K562 (cell line): ENCODE results near the gene TNFSF9. TPM values are rescaled to one million over a fixed set of nuclear protein-coding genes. Genes with fewer than 3 reads are reported as not detected.

ENCODE experiments used
- ATAC-seq: fragments of 200-7000 bp; cut with Tn5 transposase; 3 replicates; pipeline ENCODE4 v1.9.1; 2020; ENCODE audit warnings: moderate library complexity
- BruUV-seq: library from RNA; stranded (reverse); fragments of 400-500 nt; replicated peaks from 2 replicates; lab custom pipeline; 2021; lab: Mats Ljungman, UMichigan
- CTCF ChIA-PET: fragments of 300-600 bp; formaldehyde crosslinking; extraction: SDS; loops from one replicate; lab custom pipeline; 2021; ENCODE audit warnings: low intra/inter-chr PET ratio; lab: Yijun Ruan, JAX
- POLR2A ChIA-PET: fragments of 300-600, 350-650 bp; sonication (Branson Sonifier 250); formaldehyde crosslinking; extraction: SDS; loops from one replicate; lab custom pipeline; 2021; ENCODE audit warnings: antibody characterized with exemption, inconsistent platforms; lab: Yijun Ruan, JAX
- DNase-seq, 4 experiments: peaks; one replicate each; pipeline versions ENCODE4 v3.0.0 to v3.0.0-alpha.2; 2011 to 2018; ENCODE audit warnings: low spot score in 3 of 4, mixed read lengths in 3 of 4; ENCODE audit errors: extremely low read depth in 1 of 4
- FAIRE-seq: peaks from 2 replicates; lab custom pipeline; 2011; peaks lifted over from hg19 to GRCh38; lab: Jason Lieb, UNC
- H2AFZ ChIP-seq: 2 replicates; pipeline ENCODE4 v1.6.0; 2011; ENCODE audit warnings: low read depth, low read length, control low read depth, inconsistent platforms
- H3K27ac ChIP-seq: fragments of 200-600 bp; 3 replicates; pipeline ENCODE4 v1.8.0; 2011; ENCODE audit warnings: low read depth, mild to moderate bottlenecking, control low read depth, inconsistent platforms, low read length, moderate library complexity, mixed read lengths; ENCODE audit errors: extremely low read depth
- H3K27me3 ChIP-seq, 2 experiments: fragments of 300-600 bp in 1 of 2; 2 replicates in 1 of 2; 3 replicates in 1 of 2; pipeline versions ENCODE4 v1.6.0 to v1.8.0; 2011; ENCODE audit warnings: inconsistent platforms in 2 of 2, low read length in 2 of 2, mild to moderate bottlenecking in 1 of 2, mixed read lengths in 1 of 2, moderate library complexity in 1 of 2; ENCODE audit not compliant: control insufficient read depth in 2 of 2, insufficient read depth in 2 of 2
- H3K36me3 ChIP-seq: fragments of 300-600 bp; 3 replicates; pipeline ENCODE4 v1.8.0; 2011; ENCODE audit warnings: mild to moderate bottlenecking, low read length, inconsistent platforms; ENCODE audit not compliant: control insufficient read depth, insufficient read depth
- H3K4me1 ChIP-seq, 2 experiments: fragments of 200-600 bp in 1 of 2; replicated peaks in 1 of 2; 2 replicates in 1 of 2; 3 replicates in 1 of 2; pipeline versions ENCODE4 v1.5.1 to v1.8.0; 2011; ENCODE audit warnings: inconsistent platforms in 2 of 2, low read length in 2 of 2, mild to moderate bottlenecking in 1 of 2, mixed read lengths in 1 of 2, moderate library complexity in 1 of 2; ENCODE audit not compliant: control insufficient read depth in 2 of 2, insufficient read depth in 2 of 2
- H3K4me2 ChIP-seq: 2 replicates; pipeline ENCODE4 v1.6.1; 2011; ENCODE audit warnings: low read length, control low read depth, inconsistent platforms, mixed read lengths; ENCODE audit not compliant: insufficient read depth
- H3K4me3 ChIP-seq: fragments of 200-600 bp; sonication (generic), shearing (Covaris generic); 2 replicates; pipeline ENCODE4 v1.5.1; 2016; ENCODE audit warnings: control low read depth, inconsistent platforms
- H3K79me2 ChIP-seq: fragments of 200-600 bp; 3 replicates; pipeline ENCODE4 v1.8.0; 2011; ENCODE audit warnings: low read length, inconsistent platforms; ENCODE audit not compliant: control insufficient read depth, insufficient read depth
- H3K9ac ChIP-seq, 2 experiments: 2 replicates each; pipeline versions ENCODE4 v1.6.0 to v1.6.1; 2011; ENCODE audit warnings: low read depth in 2 of 2, low read length in 2 of 2, control low read depth in 1 of 2, inconsistent platforms in 1 of 2, mild to moderate bottlenecking in 1 of 2, mixed read lengths in 1 of 2; ENCODE audit not compliant: insufficient read depth in 1 of 2
- H3K9me1 ChIP-seq: one replicate; pipeline ENCODE4 v1.6.0; 2011; ENCODE audit warnings: inconsistent platforms, mild to moderate bottlenecking, low read length, moderate library complexity; ENCODE audit not compliant: control insufficient read depth, insufficient read depth
- H3K9me3 ChIP-seq: replicated peaks from 2 replicates; pipeline ENCODE4 v1.5.1; 2011; ENCODE audit warnings: low read depth, low read length, inconsistent platforms; ENCODE audit not compliant: control insufficient read depth, insufficient read depth
- H4K20me1 ChIP-seq: replicated peaks from 2 replicates; pipeline ENCODE4 v1.6.1; 2011; ENCODE audit warnings: low read length, inconsistent platforms, mixed read lengths; ENCODE audit not compliant: control insufficient read depth, insufficient read depth
- ATF7 ChIP-seq: fragments of 450-650 bp; IDR thresholded peaks from 2 replicates; pipeline ENCODE4 v1.7.1; 2014; ENCODE audit warnings: mild to moderate bottlenecking, moderate library complexity
- CCNT2 ChIP-seq: IDR thresholded peaks from 2 replicates; pipeline ENCODE4 v1.6.1; 2011; ENCODE audit warnings: borderline replicate concordance, low read depth, mild to moderate bottlenecking, moderate library complexity, mixed read lengths, low read length; ENCODE audit not compliant: insufficient read length; ENCODE audit errors: extremely low read depth
- FOXA1 ChIP-seq: fragments of 450-650 bp; IDR thresholded peaks from 2 replicates; pipeline ENCODE4 v1.6.1; 2016; ENCODE audit warnings: mild to moderate bottlenecking, borderline replicate concordance
- FOXK2 ChIP-seq, 2 experiments: fragments of 450-650 bp; IDR thresholded peaks in 1 of 2; conservative IDR thresholded peaks in 1 of 2; 2 replicates each; pipeline ENCODE4 v1.6.1; 2016; ENCODE audit warnings: low read depth in 2 of 2, mild to moderate bottlenecking in 1 of 2
- JUND ChIP-seq, 2 experiments: IDR thresholded peaks; 2 replicates in 1 of 2; 3 replicates in 1 of 2; pipeline ENCODE4 v1.6.1; 2011; ENCODE audit warnings: borderline replicate concordance in 2 of 2, low read depth in 2 of 2, low read length in 2 of 2, improper control_type of control experiment in 1 of 2, missing biosample characterization in 1 of 2, missing genetic modification characterization in 1 of 2, missing genetic modification reagents in 1 of 2
- KDM5B ChIP-seq: fragments of 200-600 bp; sonication (generic); IDR thresholded peaks from 2 replicates; pipeline ENCODE4 v1.6.1; 2012; ENCODE audit warnings: low read depth, mild to moderate bottlenecking, moderate library complexity, low read length, control low read depth, inconsistent platforms; ENCODE audit not compliant: insufficient replicate concordance
- MEIS2 ChIP-seq: fragments of 450-650 bp; IDR thresholded peaks from 2 replicates; pipeline ENCODE4 v1.6.1; 2014; ENCODE audit warnings: mild to moderate bottlenecking; ENCODE audit not compliant: partially characterized antibody
- MXI1 ChIP-seq: IDR thresholded peaks from 2 replicates; pipeline ENCODE4 v1.6.1; 2011; ENCODE audit warnings: low read depth, mild to moderate bottlenecking, improper control_type of control experiment, low read length
- NFIX ChIP-seq: fragments of 250-450 bp; sonication (Bioruptor Pico); IDR thresholded peaks from 2 replicates; pipeline ENCODE4 v1.4.0; 2020; ENCODE audit warnings: low read depth, mild to moderate bottlenecking, moderate library complexity
- PBX2 ChIP-seq, 2 experiments: IDR thresholded peaks in 1 of 2; conservative IDR thresholded peaks in 1 of 2; 2 replicates each; pipeline ENCODE4 v1.6.1; 2016; ENCODE audit warnings: low read depth in 2 of 2, mild to moderate bottlenecking in 1 of 2, missing compliant biosample characterization in 1 of 2, missing genetic modification characterization in 1 of 2, moderate library complexity in 1 of 2
- PHB ChIP-seq: fragments of 250-450 bp; sonication (Bioruptor Pico); IDR thresholded peaks from 2 replicates; pipeline ENCODE4 v1.5.0; 2021
- RFX1 ChIP-seq: fragments of 450-650 bp; IDR thresholded peaks from 2 replicates; pipeline ENCODE4 v1.6.1; 2016; ENCODE audit warnings: mild to moderate bottlenecking, moderate library complexity
- TCF7 ChIP-seq: sonication (generic); IDR thresholded peaks from 2 replicates; pipeline ENCODE4 v1.6.1; 2016; ENCODE audit warnings: antibody characterized with exemption, borderline replicate concordance
- ZNF212 ChIP-seq: fragments of 450-650 bp; formaldehyde crosslinking; IDR thresholded peaks from 2 replicates; pipeline ENCODE4 v1.4.0; 2020; ENCODE audit warnings: mild to moderate bottlenecking
- WGBS: fragments of 100-300 bp; shearing (Covaris generic); methylation state at CpG from one replicate; pipeline ENCODE4 v1.1.6; 2016; ENCODE audit warnings: low coverage, mixed read lengths; ENCODE audit not compliant: insufficient coverage; ENCODE audit errors: missing lambda C conversion rate; 5-methylcytosine and 5-hydroxymethylcytosine counted together
- in situ Hi-C: fragments of 300-500 bp; cut with MboI; formaldehyde crosslinking; loops from 4 replicates; pipeline ENCODE4 v1.15.0; 2018; ENCODE audit warnings: inconsistent platforms, mixed read lengths
- intact Hi-C: fragments of 100-400 bp; cut with micrococcal nuclease; formaldehyde crosslinking; loops from 2 replicates; pipeline ENCODE4 v1.14.2; 2022
- polyA plus RNA-seq, 8 experiments: library from polyadenylated mRNA; depleted of rRNA in 4 of 8; stranded (reverse) in 5 of 8; unstranded in 3 of 8; fragments of >200 nt; fragmentation: Nextera tagmentation in 2 of 8; fragmentation: Illumina TruSeq in 1 of 8; extraction: Ambion mirVana in 2 of 8; extraction: Trizol in 1 of 8; gene quantifications; 2 replicates each; pipeline versions ENCODE4 v1.2.1 to v1.2.3, GENCODE V29; 2011 to 2014; ENCODE audit warnings: inconsistent platforms in 1 of 8, missing spikeins in 1 of 8
- total RNA-seq, 7 experiments: library from RNA; depleted of rRNA in 6 of 7; stranded (reverse); fragments of >200 nt in 6 of 7; fragmentation: Illumina TruSeq in 2 of 7; extraction: Trizol in 2 of 7; gene quantifications; 2 replicates each; pipeline versions ENCODE4 v1.2.1 to v1.2.3, GENCODE V29; 2011 to 2021; ENCODE audit warnings: low replicate concordance in 1 of 7
- TF ChIP-seq, protein P1 (sequence below): fragments of 450-650 bp; conservative IDR thresholded peaks from 2 replicates; pipeline ENCODE4 v1.6.1; 2016; ENCODE audit warnings: missing genetic modification characterization, low read depth, mild to moderate bottlenecking, missing compliant biosample characterization, moderate library complexity

Gene TNFSF9
- total and polyA plus RNA-seq, 9 of the 15 experiments (the other 6 are each of a cell fraction or from before 2014, with no cell fraction given) = 1.4 to 17.9 (median 6.5) TPM

GRCh38 chr19:6516018-6516658 is 14.7 kb upstream of the TNFSF9 start:
- Histone ChIP-seq H3K4me2 (peak overlapping the region; percentile 88), H2AFZ (peak overlapping the region; percentile 90), H3K9me1 (no peaks in the 10 kb centered on the region), H3K36me3 (no peaks in the 10 kb centered on the region), H3K4me1 (peaks cover 7 to 37% of the 10 kb centered on the region in 2 experiments; a peak in 4 of 5 replicates), H3K4me3 (peak overlapping the region; percentile 54), H3K79me2 (no peaks in the 10 kb centered on the region), H3K27ac (peak overlapping the region; percentile 83), H3K27me3 (no peaks in the 10 kb centered on the region), H3K9me3 (no peaks in the 10 kb centered on the region), H4K20me1 (no peaks in the 10 kb centered on the region), H3K9ac (peak overlapping the region; percentile 85 to 94)
- ATAC-seq (peak; percentile 88), FAIRE-seq (peak; percentile 99), DNase-seq (peak; percentile 97 to 98 (median 98))
- POLR2A ChIA-PET = interaction anchor here (0.5 to 2.3 kb wide), 10 partner anchors 9 to 220 kb away, joined by 3 to 30 read pairs (median 4); partner anchors contain the start of genes KHSRP and TNFSF9
- WGBS = 2% methylated on average over 22 of the region's 26 CpGs
- CTCF ChIA-PET = interaction anchor here (0.8 to 2.0 kb wide), 4 partner anchors 88 to 346 kb away, joined by 3 to 23 read pairs (median 6); no protein-coding TSS in a partner anchor
- intact Hi-C loops = loop anchor here (2.0 to 10.0 kb wide), 4 partner anchors 86 to 391 kb away; partner anchors contain the start of genes GPR108 and TRIP10
- no TSS peak for BruUV-seq
- in situ Hi-C loops = no loop called here
- TF ChIP-seq NFIX (CRISPR knock-in tag) (no peak), MEIS2 (peak; percentile 50), MXI1 (peak; percentile 26; the same call in 1 of the 2 replicates), JUND (IDR thresholded peaks at IDR 0.05; ENCODE audit: borderline replicate concordance, low read depth, low read length) (peak; percentile 45; the same call in 1 of the 2 replicates), JUND (tag; IDR thresholded peaks at IDR 0.05; ENCODE audit: borderline replicate concordance, low read depth, low read length) (no peak), PHB (CRISPR knock-in tag) (no peak), PBX2 (CRISPR knock-in tag; IDR thresholded peaks at IDR 0.05; ENCODE audit: low read depth) (0 out of 2 replicates have a peak, but pooled peaks have one; percentile 30), PBX2 (tag; conservative IDR thresholded peaks at IDR 0.05; ENCODE audit: low read depth) (peak; percentile 95), FOXA1 (no peak), TCF7 (no peak), FOXK2 (conservative IDR thresholded peaks at IDR 0.05 in 1 of 2, IDR thresholded peaks at IDR 0.05 in 1 of 2; ENCODE audit: low read depth in 2 of 2) (peak in 1 of 2 experiments; percentile 49; a peak in 1 of 4 replicates), ZNF212 (CRISPR knock-in tag) (no peak), KDM5B (peak; percentile 70), ATF7 (peak; percentile 40; the same call in 1 of the 2 replicates), RFX1 (no peak), CCNT2 (peak; percentile 28)
- TF ChIP-seq, protein P1, sequence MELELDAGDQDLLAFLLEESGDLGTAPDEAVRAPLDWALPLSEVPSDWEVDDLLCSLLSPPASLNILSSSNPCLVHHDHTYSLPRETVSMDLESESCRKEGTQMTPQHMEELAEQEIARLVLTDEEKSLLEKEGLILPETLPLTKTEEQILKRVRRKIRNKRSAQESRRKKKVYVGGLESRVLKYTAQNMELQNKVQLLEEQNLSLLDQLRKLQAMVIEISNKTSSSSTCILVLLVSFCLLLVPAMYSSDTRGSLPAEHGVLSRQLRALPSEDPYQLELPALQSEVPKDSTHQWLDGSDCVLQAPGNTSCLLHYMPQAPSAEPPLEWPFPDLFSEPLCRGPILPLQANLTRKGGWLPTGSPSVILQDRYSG = no peak
